Measurements from ENCODE around the gene BCL2.

Gene BCL2

DNA sequence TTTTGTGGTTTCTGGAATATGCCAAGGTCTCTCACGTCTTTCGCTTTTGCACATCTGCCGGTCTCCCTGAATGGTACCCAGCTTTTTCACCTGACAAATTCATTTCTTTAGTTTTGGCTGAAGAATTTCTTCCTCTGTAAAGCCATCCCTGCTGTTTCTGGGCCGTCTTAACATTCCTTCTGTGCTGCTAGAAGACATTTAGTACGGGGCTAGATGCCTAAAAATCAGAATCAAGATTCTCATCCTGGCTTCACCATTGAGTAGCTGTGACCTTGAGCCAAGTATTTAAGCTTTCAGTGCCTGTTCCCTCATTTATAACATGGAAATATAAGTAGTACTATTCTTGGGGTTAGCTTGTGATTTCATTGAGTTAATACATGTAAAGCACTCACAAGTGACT is 6.4 kb upstream of the BCL2 start:
- no peak for DNase-seq (ENCODE audit: low read depth)

DNA sequence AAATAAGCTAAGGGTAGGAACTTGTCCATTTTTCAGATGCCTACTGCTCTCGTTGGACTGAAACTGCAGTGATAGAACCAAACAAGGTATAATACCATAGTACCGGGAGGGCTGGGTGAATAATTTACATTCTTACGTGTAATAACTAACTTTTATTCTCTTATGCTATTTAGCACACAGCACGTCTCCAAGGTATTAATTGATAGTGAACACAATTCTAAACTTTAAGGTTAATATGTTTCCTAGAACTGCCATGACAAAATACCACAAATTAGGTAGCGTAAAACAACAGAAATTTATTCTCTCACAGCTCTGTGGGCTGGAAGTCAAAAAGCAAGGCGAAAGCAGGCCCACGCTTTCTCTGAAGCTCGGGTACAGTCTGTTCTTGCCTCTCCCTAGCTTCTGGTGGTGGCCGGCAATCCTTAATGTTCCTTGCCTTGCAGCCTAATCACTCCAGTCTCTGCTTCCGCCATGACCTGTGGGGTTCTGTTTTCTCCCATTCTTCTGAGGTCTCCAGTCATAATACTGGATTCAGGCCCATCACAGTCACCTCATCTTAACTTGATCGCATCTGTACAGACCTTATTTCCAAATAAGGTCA is 5.6 kb upstream of the BCL2 start:
- DNase-seq (ENCODE audit: low read depth) = no peak

DNA sequence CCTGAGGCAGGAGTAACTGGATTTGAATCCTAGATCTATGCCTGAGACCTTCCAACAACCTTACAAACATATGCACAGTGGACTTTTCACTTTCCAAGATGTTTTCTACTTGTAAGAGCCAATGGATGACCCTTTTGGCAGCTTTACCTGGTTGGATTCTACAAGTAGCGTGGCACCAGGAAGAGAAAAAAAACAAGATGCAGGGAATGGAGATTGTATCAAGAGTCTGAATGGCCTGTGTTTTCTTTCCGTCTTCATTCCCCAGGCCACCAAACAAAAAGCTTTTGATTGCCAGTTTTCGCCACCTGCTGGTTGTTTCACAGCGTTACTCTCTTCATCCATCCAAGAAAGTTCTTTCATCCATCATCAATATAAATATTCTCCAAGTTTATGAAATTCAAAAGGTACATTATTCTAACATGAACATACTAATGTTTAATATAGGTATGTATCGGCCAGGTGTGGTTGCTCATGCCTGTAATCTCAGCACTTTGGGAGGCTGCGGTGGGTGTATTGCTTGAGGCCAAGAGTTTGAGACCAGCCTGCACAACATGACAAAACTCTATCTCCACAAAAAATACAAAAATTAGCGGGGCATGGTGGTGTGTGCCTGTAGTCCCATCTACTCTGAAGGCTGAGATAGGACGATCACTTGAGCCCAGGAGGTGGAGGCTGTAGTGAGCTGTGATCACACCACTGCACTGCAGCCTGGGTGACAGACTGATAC is 3.5 kb upstream of the BCL2 start:
- DNase-seq (ENCODE audit: low read depth) = peak; percentile 70

DNA sequence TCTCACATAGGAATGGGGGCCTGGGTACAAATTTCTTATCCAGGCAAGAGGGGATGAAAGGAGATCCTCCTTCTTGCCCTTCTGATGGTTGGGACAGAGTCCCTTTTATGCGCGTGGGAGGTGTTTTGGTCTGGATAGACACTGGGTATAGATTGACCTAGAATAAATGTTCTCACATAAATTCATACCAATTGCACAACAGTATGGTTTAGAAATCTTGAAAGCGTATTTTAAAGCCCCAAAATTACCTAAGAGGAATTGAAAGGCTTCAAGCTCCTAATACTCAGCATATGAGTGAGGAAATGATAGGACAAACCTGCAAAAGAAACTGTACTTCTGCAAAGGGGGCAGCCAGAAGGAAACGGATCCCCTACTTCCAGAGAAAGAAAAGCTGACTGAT is 2.6 kb upstream of the BCL2 start:
- peak; percentile 26 for DNase-seq (ENCODE audit: low read depth)

DNA sequence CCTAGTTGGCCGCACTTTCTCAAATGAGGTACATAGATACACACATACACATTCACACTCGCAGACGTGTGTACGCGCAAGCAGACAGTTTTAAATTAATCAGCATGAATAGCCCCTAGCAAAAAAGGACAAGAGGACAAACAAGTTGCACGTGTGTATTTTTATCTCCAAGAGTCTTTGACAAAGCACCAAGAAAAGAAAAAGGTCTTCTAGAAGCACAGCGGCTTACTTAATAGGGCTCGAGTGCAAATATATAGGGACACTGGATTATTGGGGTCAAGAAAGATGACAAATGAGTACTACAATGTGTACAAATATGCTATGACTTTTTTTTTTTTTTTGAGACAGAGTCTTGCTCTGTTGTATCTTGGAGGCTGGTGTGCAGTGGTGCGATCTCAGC is 1.7 kb upstream of the BCL2 start:
- no peak for DNase-seq (ENCODE audit: low read depth)

DNA sequence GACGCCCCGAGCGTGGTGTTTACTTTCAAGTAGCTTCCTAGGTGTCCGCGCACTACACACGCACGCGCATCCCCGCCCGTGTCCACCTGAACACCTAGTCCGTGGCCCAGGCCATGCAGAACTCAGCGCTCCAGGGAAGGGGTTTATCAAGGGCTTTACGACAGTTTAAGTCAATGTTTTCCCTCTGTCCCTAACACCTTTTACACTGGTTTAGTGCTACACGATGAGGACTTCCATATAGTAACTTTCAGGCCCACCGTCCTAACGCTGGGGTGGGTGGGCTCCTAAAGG is 1.4 kb upstream of the BCL2 start:
- no peak for DNase-seq (ENCODE audit: low read depth)

DNA sequence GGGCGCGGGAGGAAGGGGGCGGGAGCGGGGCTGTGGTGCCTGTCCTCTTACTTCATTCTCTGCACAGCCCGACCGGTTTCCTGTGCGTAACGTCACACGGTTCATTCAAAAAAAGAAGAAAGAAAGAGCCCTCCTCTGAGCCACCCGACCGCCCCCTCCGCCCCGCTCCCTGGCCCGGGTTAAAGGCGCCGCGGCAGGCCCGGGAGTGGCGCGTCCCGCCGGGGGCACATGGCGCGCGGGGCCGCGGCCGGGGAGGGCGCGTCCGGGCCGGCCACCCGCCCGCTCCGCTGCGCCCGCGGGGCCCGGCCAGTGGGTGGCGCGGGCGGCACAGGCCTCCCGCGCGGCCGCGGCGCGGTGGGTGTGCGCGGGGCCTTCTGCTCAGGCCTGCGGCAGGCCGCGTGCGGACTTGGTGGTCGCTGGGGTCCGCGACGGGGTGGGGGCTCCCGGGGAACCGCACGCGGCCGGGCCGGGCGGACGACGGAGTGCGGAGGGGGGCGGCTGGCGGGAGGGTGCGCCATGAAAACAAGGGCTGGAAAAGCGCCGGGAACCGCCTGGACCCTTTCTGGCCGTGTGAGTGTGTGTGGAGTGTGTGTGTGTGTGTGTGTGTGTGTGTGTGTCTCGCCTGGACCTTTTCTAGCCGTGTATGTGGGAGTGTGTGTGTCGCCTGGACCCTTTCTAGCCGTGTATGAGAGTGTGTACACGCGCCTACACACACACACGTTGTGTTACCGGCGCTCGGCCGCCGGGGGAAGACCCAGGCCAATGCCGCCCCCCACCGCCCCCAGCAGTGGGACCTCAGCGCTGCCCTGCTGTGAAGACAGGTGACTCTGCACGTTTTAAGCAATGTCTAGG is 780 bp upstream of the BCL2 start:
- DNase-seq (ENCODE audit: low read depth) = peak; percentile 67

DNA sequence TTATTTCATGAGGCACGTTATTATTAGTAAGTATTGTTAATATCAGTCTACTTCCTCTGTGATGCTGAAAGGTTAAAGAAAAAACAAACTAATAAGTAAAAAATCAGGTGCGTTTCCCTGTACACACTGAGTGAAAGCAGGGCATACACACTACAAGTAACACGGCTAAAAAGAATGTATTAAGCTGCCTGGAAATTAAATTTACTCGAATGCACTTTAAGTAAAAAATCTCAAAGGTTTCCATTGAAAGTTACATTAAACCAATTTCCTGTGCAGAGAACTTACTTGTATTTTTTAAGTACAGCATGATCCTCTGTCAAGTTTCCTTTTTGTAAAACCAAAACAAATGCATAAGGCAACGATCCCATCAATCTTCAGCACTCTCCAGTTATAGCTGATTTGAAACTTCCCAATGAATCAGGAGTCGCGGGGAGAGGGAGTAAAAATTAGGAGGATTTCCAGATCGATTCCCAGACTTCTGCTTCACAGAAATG is 633 bp downstream of the BCL2 start:
- DNase-seq (ENCODE audit: low read depth) = no peak

DNA sequence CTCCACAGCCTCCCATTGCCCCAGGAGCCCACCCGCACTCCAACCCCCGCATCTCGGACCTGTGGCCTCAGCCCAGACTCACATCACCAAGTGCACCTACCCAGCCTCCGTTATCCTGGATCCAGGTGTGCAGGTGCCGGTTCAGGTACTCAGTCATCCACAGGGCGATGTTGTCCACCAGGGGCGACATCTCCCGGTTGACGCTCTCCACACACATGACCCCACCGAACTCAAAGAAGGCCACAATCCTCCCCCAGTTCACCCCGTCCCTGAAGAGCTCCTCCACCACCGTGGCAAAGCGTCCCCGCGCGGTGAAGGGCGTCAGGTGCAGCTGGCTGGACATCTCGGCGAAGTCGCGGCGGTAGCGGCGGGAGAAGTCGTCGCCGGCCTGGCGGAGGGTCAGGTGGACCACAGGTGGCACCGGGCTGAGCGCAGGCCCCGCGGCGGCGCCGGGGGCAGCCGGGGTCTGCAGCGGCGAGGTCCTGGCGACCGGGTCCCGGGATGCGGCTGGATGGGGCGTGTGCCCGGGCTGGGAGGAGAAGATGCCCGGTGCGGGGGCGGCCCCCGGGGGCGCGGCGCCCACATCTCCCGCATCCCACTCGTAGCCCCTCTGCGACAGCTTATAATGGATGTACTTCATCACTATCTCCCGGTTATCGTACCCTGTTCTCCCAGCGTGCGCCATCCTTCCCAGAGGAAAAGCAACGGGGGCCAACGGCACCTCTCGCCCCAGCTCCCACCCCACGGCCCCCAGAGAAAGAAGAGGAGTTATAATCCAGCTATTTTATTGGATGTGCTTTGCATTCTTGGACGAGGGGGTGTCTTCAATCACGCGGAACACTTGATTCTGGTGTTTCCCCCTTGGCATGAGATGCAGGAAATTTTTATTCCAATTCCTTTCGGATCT is 1.3 kb downstream of the BCL2 start:
- no peak for DNase-seq (ENCODE audit: low read depth)

DNA sequence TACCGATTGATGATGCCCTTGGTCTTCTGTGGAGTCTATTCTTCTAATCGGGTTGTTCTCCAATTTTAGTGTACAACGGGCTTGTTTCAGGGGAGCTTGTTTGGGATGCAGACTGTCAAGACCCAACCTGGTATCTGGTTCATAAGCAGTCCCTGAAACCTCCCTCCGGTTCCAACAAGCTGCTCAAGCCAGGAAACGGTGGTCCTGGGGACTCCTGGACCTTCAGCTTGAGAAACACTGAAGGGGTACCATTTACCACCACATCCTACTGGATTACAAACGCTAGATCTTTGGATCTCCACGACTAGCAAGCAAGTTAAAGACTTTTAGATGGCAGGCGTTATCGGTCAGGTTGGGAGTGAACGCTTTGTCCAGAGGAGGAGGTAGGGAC is 2.0 kb downstream of the BCL2 start:
- DNase-seq (ENCODE audit: low read depth) = no peak

DNA sequence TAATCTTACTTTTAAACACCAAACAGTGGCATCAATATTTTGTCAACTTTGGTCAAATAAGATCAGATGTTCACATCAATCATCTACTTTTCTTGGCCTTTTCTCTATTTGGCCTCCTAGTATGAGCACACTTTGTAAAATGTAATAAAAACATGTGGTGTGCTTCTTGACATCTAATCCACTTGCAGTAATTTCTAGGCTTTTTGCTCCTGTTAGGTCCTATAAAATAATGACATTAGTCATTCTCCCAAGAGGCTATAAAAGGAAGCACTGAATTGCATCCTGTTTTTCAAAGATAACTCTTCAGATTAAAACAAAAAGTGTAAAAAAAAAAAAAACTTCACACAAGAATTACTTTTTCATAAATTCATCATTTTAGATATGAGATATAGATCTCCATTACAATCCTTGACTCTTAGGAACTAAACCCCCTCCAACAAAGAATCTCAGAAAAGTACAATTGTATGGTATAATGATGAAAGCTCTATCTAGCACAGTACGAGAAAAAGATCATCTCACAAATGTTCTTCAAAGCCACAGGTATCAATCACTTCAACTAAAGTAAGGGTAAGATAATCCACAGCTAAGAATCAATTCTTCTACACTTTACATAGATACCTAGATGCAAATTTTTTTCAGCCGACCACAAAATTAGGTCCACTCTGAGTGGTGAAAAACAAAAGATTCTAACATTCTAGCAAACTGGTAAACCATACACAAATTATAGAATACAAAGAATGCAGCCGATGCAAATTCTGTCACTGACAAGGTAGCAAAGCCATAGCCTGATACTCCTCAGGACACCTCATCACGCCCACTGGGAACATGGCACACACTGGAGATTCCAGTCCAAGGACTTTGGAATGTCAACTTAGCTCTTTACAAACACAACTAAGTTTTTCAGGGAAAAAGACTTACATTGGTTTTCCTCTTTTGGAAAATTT is 2.7 kb downstream of the BCL2 start:
- no peak for DNase-seq (ENCODE audit: low read depth)

DNA sequence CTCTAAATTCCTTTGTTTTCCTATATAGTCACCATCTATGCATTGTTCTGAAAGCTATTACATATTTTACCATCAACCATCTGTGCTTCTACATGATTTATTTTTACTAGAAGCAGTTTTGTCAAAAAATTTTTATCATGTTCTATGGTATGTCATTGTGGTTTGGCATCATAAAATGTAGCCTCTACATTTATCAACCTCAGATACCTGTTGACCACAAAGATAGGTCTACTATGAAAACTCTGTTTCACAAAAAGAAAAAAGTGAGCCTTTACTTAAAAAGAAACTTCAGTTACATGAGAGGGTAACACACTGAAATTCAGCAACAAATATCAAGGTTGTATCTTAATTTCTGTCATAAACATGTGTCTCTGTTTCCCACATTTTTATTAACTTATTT is 3.7 kb downstream of the BCL2 start:
- no peak for DNase-seq (ENCODE audit: low read depth)

DNA sequence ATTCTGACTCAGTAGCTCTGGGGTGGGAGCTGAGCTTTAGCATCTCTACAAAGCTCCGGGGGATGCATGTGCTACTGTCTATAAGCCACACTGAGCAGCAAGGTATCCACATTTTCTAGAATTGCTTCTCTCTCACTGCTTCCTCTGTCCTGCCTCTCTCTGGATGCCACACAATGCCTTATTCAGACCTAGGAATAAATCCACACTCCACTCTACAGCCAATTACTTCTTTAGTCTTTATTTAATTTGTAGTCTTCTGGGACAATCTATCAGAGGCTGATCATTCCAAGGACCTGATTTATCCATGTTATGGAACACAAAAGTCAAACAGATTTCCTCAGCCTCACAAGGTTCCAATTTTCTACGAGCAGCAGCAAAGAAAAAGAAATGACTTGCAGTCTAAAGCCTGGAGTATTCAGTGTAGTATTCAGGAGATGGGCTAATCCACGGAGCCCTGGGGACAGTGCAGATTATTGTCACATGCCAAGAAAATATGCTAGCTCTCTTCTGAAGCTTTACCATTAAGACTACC is 4.4 kb downstream of the BCL2 start:
- no peak for DNase-seq (ENCODE audit: low read depth)

DNA sequence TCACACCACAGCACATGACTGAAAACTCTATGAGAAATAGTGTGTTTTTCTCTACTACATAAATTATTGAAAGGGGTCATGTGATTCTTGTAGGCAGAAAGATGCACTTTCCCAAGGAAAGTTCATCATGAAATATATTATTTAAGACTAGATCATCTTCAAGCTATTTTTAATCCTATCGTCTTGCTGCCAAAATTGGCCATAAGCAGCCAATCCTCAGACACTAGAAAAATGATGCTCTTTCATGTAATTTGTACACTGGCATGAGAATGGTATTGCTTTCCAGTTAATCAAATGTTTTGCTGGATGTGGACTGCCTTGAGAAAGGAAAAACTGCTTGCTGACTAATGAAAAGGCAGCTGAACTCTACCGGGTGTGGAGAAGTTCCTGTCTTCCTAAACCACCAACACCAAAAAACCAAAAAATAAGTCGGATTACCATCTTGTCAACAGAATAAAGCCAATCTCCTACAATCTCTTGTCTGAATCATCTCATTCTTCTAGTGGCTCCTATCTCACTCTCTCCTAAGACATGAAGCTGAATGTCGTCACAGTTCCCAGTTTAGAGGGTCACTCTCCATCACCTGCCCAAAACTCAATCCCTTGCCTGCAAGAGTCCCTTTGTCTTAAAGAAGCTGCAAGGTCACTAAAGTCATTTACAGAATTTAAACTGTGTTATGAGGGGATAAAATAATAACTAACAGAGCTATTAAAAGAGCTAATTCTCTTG is 5.3 kb downstream of the BCL2 start:
- DNase-seq (ENCODE audit: low read depth) = no peak

DNA sequence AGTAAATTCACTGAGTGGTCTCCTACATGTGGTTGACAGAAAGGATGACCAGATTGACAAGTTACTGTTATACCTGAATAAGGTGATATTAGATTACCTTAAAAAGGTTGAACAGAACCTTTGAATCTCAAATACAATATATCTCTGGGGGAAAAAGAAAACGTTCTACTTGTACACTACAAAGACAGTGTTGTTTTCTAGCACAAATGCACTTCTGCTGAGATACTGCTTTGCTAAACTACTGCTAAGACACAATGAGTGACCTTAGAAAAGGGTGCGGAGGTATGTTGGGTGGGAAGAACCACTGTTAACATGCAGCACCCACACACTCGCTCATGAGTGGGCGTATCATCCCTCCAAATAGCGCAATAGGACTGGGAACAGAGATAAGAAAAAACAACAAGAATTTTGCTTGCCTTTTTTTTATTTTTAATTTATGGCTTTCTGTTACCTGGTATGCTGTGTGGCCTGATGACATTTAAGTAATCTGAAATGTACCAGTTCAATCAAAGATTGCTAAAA is 6.1 kb downstream of the BCL2 start:
- no peak for DNase-seq (ENCODE audit: low read depth)

DNA sequence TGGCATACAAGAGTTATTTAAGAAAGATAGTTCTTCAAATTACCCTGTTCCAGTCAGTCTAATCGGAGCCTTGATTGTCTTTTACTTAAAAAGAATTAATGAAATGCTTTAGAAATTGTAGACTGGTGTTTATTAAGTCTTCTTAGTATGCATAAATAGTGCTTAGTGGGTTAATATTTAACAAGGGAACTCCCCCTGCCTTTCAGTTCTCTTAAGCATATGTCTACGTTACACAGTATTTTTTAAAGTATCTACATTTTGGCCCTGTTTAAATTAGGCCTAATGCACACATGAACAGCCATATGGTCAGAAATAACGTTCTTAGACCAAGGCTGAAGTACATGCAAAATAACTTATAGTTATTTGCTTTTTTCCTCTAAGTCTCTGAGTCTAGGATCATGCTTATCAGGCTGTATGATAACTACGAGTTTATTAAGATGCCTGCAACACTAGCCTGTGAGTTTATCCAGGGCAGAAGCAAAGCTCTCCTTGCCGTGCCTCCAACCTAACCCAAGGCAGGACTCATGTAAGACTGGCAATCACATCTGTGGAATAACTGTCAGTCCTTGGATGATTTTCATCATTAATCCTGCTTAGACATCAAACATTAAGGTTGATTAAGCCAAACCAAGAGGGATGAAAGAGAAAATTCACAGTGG is 6.7 kb downstream of the BCL2 start:
- DNase-seq (ENCODE audit: low read depth) = no peak

DNA sequence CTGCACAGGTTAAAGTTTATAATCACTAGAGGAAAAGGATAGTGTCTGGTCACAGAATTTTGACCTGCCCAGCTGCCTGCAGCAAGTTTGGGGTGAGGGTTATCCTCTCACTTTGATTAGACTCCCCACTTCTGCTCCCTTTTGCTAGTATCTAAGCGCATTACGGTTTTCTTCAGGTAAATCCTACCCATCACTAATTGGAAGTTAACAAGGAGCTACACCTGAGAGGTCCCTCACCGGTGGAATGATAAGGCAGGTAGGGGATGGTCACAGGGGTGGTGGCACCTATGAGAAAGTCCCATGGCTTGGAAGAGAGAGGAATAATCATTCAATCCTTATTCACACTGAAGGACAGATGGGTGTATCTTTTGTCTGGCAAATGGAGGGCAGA is 7.6 kb downstream of the BCL2 start:
- no peak for DNase-seq (ENCODE audit: low read depth)

DNA sequence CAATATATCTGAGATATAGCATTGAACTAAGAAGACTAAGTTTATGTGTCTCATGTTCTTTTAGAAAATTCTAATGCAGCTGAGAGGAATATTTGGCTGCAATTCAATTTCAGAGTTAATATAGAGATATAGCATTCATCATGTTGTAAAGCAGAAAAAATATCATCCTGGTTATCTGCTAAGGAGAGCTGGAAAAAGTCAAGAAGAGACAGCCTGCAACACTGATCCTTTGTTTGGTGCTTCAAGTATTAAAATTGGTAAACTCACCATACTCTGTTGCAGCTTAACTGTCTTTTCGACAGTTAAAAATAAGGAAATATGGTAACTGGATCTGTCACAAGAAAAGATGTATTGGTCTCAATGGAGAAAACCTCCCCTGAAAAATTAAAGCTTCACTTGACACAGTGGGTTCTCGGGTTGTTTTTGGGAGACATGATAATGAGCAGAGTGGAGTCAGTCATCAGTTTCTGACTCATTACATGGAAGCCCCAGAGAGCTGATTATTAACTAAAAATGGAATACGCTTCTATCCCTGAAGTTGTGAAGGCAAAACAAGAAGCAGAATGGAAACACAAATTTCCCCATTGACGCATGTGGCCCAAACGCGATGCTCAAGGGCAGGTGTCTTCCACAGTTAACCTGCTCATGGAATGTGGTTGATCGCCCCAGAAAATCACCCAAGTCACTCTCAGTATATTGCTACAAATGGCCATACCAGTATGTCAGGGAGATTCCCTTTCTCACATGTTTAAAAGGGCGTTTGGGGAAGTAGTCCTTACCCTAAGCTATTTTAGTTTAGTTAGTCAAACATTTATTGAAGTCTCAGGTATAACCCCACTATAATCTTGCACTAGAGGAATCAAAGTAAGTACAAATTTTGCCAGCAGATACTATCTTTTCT is 8.2 kb downstream of the BCL2 start:
- DNase-seq (ENCODE audit: low read depth) = no peak

Measured in iris pigment epithelial cell (primary cell).